ENCODE results near the gene TBC1D5. TPM values are rescaled to one million over a fixed set of nuclear protein-coding genes. Genes with fewer than 3 reads are reported as not detected.

The TBC1D5 gene
- total RNA-seq, 1 donor from 2014 or later: 108 TPM

DNA sequence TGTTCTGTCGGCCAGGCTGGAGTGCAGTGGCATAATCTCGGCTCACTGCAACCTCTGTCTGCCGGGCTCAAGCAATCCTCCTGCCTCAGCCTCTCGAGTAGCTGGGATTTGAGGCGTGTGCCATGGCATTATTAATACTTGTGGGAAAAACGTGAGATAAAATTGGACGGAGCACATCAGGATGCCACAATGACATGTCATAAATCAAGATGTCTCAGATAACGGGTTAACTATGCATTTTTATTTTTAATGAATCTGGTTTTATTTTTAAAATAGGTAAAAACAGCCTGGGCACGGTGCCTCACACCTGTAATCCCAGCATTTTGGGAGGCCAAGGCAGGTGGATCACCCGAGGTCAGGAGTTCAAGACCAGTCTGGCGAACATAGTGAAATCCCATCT is 212.8 kb downstream of the TBC1D5 start:
- no peak for DNase-seq (ENCODE audit: low spot score)
- no peak for TF ChIP-seq EZH2phosphoT487 (IDR thresholded peaks at IDR 0.05)
- no peak for TF ChIP-seq EZH2 (IDR thresholded peaks at IDR 0.05)
- TF ChIP-seq, protein P1, sequence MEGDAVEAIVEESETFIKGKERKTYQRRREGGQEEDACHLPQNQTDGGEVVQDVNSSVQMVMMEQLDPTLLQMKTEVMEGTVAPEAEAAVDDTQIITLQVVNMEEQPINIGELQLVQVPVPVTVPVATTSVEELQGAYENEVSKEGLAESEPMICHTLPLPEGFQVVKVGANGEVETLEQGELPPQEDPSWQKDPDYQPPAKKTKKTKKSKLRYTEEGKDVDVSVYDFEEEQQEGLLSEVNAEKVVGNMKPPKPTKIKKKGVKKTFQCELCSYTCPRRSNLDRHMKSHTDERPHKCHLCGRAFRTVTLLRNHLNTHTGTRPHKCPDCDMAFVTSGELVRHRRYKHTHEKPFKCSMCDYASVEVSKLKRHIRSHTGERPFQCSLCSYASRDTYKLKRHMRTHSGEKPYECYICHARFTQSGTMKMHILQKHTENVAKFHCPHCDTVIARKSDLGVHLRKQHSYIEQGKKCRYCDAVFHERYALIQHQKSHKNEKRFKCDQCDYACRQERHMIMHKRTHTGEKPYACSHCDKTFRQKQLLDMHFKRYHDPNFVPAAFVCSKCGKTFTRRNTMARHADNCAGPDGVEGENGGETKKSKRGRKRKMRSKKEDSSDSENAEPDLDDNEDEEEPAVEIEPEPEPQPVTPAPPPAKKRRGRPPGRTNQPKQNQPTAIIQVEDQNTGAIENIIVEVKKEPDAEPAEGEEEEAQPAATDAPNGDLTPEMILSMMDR (IDR thresholded peaks at IDR 0.05): no peak
- Histone ChIP-seq H3K36me3 (no peaks in the 10 kb centered on the region), H3K4me3 (no peak overlapping the region), H3F3A (ENCODE audit: low read depth) (no peaks in the 10 kb centered on the region), H3K4me1 (no peaks in the 10 kb centered on the region), H3K27me3 (no peaks in the 10 kb centered on the region), H3K27ac (no peak overlapping the region), H3K4me2 (no peak overlapping the region), H4K20me1 (ENCODE audit: low read depth) (no peaks in the 10 kb centered on the region), H3K79me2 (ENCODE audit: low read depth) (no peaks in the 10 kb centered on the region), H3K9ac (no peak overlapping the region), H2AFZ (replicated peaks) (no peak overlapping the region), H3K9me3 (ENCODE audit: low read depth) (no peaks in the 10 kb centered on the region)
- Mint-ChIP-seq H3K4me3 (no peak overlapping the region), H3K27me3 (ENCODE audit: insufficient read depth, low read depth) (no peaks in the 10 kb centered on the region), H3K36me3 (peaks cover 2% of the 10 kb centered on the region), H3K4me1 (peaks cover 2% of the 10 kb centered on the region), H3K27ac (no peak overlapping the region), H3K9me3 (peaks cover 8% of the 10 kb centered on the region)

GRCh38 chr3:17518189-17519059 is 224.0 kb downstream of the TBC1D5 start:
- H3K4me1 ChIP-seq: peaks cover 15% of the 10 kb centered on the region
- peak overlapping the region; percentile 66 for H3K4me3 Mint-ChIP-seq
- peaks cover 2% of the 10 kb centered on the region for H3K9me3 Mint-ChIP-seq
- H3F3A ChIP-seq (ENCODE audit: low read depth): peaks cover 28% of the 10 kb centered on the region
- H3K4me3 ChIP-seq: peak overlapping the region; percentile 5
- H4K20me1 ChIP-seq (ENCODE audit: low read depth): peaks cover 26% of the 10 kb centered on the region
- H3K9me3 ChIP-seq (ENCODE audit: low read depth): no peaks in the 10 kb centered on the region
- no peaks in the 10 kb centered on the region for H3K27me3 Mint-ChIP-seq (ENCODE audit: insufficient read depth, low read depth)
- peak; percentile 88 for DNase-seq (ENCODE audit: low spot score)
- H3K27ac Mint-ChIP-seq: peak overlapping the region; percentile 51
- peaks cover 2% of the 10 kb centered on the region for H3K36me3 Mint-ChIP-seq
- H3K4me2 ChIP-seq: peak overlapping the region; percentile 68
- H2AFZ ChIP-seq (replicated peaks): no peak overlapping the region
- no peaks in the 10 kb centered on the region for H3K27me3 ChIP-seq
- no peaks in the 10 kb centered on the region for H3K79me2 ChIP-seq (ENCODE audit: low read depth)
- no peaks in the 10 kb centered on the region for H3K36me3 ChIP-seq
- no peak overlapping the region for H3K27ac ChIP-seq
- no peak overlapping the region for H3K9ac ChIP-seq
- H3K4me1 Mint-ChIP-seq: peaks cover 22% of the 10 kb centered on the region
- TF ChIP-seq EZH2 (IDR thresholded peaks at IDR 0.05) (no peak), EZH2phosphoT487 (IDR thresholded peaks at IDR 0.05) (peak; percentile 65)
- TF ChIP-seq, protein P1 (IDR thresholded peaks at IDR 0.05): no peak

DNA sequence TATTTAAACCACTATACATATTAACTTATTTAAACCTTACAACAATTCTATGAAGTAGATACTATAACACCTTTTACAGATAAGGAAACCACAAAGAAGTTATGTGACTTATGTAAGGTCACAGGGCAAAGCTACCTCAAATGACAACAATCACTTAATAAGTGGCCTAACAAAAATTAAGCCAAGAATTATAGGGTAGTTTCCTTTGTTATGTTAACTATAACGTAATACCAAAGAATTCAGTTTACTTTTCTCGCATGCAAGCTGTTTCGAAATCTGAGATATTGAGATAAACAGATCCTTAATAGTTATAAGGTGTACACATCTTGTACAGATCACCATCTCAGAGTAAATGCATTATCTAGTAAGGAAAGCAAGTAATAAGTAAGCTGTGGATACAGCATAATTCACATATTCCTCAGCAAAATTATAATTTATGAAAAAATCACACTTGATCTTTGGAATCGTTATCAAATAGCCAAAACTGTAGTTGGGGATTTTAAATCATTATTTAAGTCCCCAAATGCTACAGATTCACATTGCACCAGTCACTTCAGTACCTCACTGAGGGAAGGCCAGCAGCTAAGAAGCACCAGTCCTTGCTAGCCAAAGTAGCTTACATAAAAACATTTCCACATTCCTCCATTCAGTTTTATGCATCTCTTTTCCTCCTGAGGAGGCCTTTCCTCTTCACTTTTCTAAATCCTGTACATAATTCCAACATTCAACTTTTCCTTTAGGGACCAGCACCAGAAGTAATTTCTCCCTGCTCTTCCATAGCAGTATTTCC is 226.8 kb downstream of the TBC1D5 start:
- Histone ChIP-seq H3K36me3 (no peaks in the 10 kb centered on the region), H3K79me2 (ENCODE audit: low read depth) (no peaks in the 10 kb centered on the region), H3K9ac (no peak overlapping the region), H3K4me2 (no peak overlapping the region), H3K4me1 (peaks cover 15% of the 10 kb centered on the region), H3K4me3 (no peak overlapping the region), H3K9me3 (ENCODE audit: low read depth) (no peaks in the 10 kb centered on the region), H4K20me1 (ENCODE audit: low read depth) (peaks cover 22% of the 10 kb centered on the region), H3K27me3 (no peaks in the 10 kb centered on the region), H3F3A (ENCODE audit: low read depth) (peaks cover 28% of the 10 kb centered on the region), H2AFZ (replicated peaks) (no peak overlapping the region), H3K27ac (no peak overlapping the region)
- no peak for DNase-seq (ENCODE audit: low spot score)
- no peak for TF ChIP-seq EZH2phosphoT487 (IDR thresholded peaks at IDR 0.05)
- TF ChIP-seq EZH2 (IDR thresholded peaks at IDR 0.05): no peak
- TF ChIP-seq, protein P1 (IDR thresholded peaks at IDR 0.05): no peak
- Mint-ChIP-seq H3K27me3 (ENCODE audit: insufficient read depth, low read depth) (no peaks in the 10 kb centered on the region), H3K9me3 (peaks cover 2% of the 10 kb centered on the region), H3K27ac (no peak overlapping the region), H3K4me1 (peaks cover 18% of the 10 kb centered on the region), H3K36me3 (peaks cover 2% of the 10 kb centered on the region), H3K4me3 (no peak overlapping the region)

Data from neural progenitor cell (in vitro differentiated cells).